GM19463 (cell line): ENCODE measurements around the gene SESTD1.
"Not testable (repeated sequence)": the region's sequence is repeated elsewhere in the genome, so short reads cannot be mapped to it uniquely, and the experiment has no call there.

Experiments
- ATAC-seq: cut with Tn5 transposase; IDR thresholded peaks from one replicate; pipeline ENCODE4 v1.9.1; 2021; ENCODE audit warnings: mild to moderate bottlenecking, moderate library complexity; ENCODE audit not compliant: unreplicated experiment

SESTD1 gene

GRCh38 chr2:179268277-179268925 is 3.8 kb upstream of the SESTD1 start:
- ATAC-seq = no peak

- no peak for ATAC-seq
These were observed 1.6 kb upstream of the SESTD1 start for GRCh38 chr2:179266271-179266670.

GRCh38 chr2:179265082-179265510 is 464 bp upstream of the SESTD1 start:
- ATAC-seq = no peak

- peak; percentile 27 for ATAC-seq
These were observed 925 bp downstream of the SESTD1 start for GRCh38 chr2:179263446-179264367.

- no peak for ATAC-seq
These were observed 1.6 kb downstream of the SESTD1 start for GRCh38 chr2:179263015-179263414.

GRCh38 chr2:179262077-179262660 is 2.5 kb downstream of the SESTD1 start:
- no peak for ATAC-seq

- ATAC-seq = no peak
These were observed 3.3 kb downstream of the SESTD1 start for GRCh38 chr2:179261151-179261825.

GRCh38 chr2:179260224-179260623 is 4.4 kb downstream of the SESTD1 start:
- no peak for ATAC-seq

GRCh38 chr2:179255129-179255528 is 9.5 kb downstream of the SESTD1 start:
- ATAC-seq = no peak

- ATAC-seq = peak; percentile 45
These were observed 11.4 kb downstream of the SESTD1 start for GRCh38 chr2:179253226-179253625.

- ATAC-seq = no peak
These were observed 12.2 kb downstream of the SESTD1 start for GRCh38 chr2:179252423-179252822.

GRCh38 chr2:179251870-179252269 is 12.8 kb downstream of the SESTD1 start:
- ATAC-seq = no peak

- no peak for ATAC-seq
These were observed 13.7 kb downstream of the SESTD1 start for GRCh38 chr2:179250848-179251504.

- ATAC-seq = no peak
These were observed 14.5 kb downstream of the SESTD1 start for GRCh38 chr2:179250095-179250494.

GRCh38 chr2:179248024-179248348 is 16.6 kb downstream of the SESTD1 start:
- peak; percentile 20 for ATAC-seq

- peak; percentile 40 for ATAC-seq
These were observed 17.2 kb downstream of the SESTD1 start for GRCh38 chr2:179247318-179248023.

GRCh38 chr2:179245843-179246242 is 18.8 kb downstream of the SESTD1 start:
- ATAC-seq = not testable (repeated sequence)

- ATAC-seq = no peak
These were observed 21.6 kb downstream of the SESTD1 start for GRCh38 chr2:179243046-179243445.

GRCh38 chr2:179240481-179241451 is 23.9 kb downstream of the SESTD1 start:
- no peak for ATAC-seq
